SK-N-SH (cell line): Measurements from ENCODE around the gene PDK4.

ENCODE experiments used
- CTCF ChIP-seq: fragments of 200-600 bp; sonication (generic); IDR thresholded peaks from 2 replicates; pipeline ENCODE4 v1.6.1; 2017; ENCODE audit warnings: antibody characterized with exemption, mild to moderate bottlenecking, moderate library complexity
- EP300 ChIP-seq, 2 experiments: IDR thresholded peaks; 2 replicates each; pipeline versions ENCODE4 v1.4.0 to v1.6.1; 2012; ENCODE audit warnings: borderline replicate concordance in 1 of 2, low read depth in 1 of 2, low read length in 1 of 2
- MXI1 ChIP-seq: IDR thresholded peaks from 2 replicates; pipeline ENCODE4 v1.6.1; 2012; ENCODE audit warnings: mild to moderate bottlenecking, low read depth, low read length, improper control_type of control experiment
- POLR2AphosphoS5 ChIP-seq: IDR thresholded peaks from 2 replicates; pipeline ENCODE4 v1.6.1; 2012; ENCODE audit warnings: low read depth, low read length
- RAD21 ChIP-seq: IDR thresholded peaks from 2 replicates; pipeline ENCODE4 v1.6.1; 2012; ENCODE audit warnings: mild to moderate bottlenecking, low read length
- RCOR1 ChIP-seq: fragments of 150-350 bp; IDR thresholded peaks from 2 replicates; pipeline ENCODE4 v1.6.1; 2017; ENCODE audit warnings: antibody characterized with exemption, low read length
- TEAD4 ChIP-seq: IDR thresholded peaks from 2 replicates; pipeline ENCODE4 v1.4.0; 2012; ENCODE audit warnings: mild to moderate bottlenecking, borderline replicate concordance; ENCODE audit not compliant: insufficient read depth
- ZBTB33 ChIP-seq: IDR thresholded peaks from 2 replicates; pipeline ENCODE4 v1.4.0; 2012; ENCODE audit warnings: low read depth, borderline replicate concordance
- TF ChIP-seq, protein P1 (sequence below): IDR thresholded peaks from 2 replicates; pipeline ENCODE4 v1.6.1; 2012; ENCODE audit warnings: mild to moderate bottlenecking, low read depth, low read length, moderate library complexity

GRCh38 chr7:95614442-95614940 is 18.2 kb upstream of the PDK4 start:
- TF ChIP-seq MXI1 (no peak), CTCF (no peak), RCOR1 (no peak), RAD21 (no peak), POLR2AphosphoS5 (no peak), ZBTB33 (no peak), TEAD4 (no peak), EP300 (IDR thresholded peaks at IDR 0.05; ENCODE audit: borderline replicate concordance in 1 of 2, low read depth in 1 of 2, low read length in 1 of 2) (no peak)
- TF ChIP-seq, protein P1, sequence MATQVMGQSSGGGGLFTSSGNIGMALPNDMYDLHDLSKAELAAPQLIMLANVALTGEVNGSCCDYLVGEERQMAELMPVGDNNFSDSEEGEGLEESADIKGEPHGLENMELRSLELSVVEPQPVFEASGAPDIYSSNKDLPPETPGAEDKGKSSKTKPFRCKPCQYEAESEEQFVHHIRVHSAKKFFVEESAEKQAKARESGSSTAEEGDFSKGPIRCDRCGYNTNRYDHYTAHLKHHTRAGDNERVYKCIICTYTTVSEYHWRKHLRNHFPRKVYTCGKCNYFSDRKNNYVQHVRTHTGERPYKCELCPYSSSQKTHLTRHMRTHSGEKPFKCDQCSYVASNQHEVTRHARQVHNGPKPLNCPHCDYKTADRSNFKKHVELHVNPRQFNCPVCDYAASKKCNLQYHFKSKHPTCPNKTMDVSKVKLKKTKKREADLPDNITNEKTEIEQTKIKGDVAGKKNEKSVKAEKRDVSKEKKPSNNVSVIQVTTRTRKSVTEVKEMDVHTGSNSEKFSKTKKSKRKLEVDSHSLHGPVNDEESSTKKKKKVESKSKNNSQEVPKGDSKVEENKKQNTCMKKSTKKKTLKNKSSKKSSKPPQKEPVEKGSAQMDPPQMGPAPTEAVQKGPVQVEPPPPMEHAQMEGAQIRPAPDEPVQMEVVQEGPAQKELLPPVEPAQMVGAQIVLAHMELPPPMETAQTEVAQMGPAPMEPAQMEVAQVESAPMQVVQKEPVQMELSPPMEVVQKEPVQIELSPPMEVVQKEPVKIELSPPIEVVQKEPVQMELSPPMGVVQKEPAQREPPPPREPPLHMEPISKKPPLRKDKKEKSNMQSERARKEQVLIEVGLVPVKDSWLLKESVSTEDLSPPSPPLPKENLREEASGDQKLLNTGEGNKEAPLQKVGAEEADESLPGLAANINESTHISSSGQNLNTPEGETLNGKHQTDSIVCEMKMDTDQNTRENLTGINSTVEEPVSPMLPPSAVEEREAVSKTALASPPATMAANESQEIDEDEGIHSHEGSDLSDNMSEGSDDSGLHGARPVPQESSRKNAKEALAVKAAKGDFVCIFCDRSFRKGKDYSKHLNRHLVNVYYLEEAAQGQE = no peak
